Measurements from ENCODE around the gene PEX11A. TPM values are rescaled to one million over a fixed set of nuclear protein-coding genes. Genes with fewer than 3 reads are reported as not detected.
A peak's percentile ranks its signal among the peaks of the same experiment; 100 is the strongest.

Gene PEX11A
- total and polyA plus RNA-seq, 7 donors, result 11.1 to 18.6 (median 15.3) TPM

GRCh38 chr15:89669309-89669865, 21.2 kb downstream of the PEX11A start:
- H3K27ac ChIP-seq, result no peak overlapping the region
- H3K9me3 ChIP-seq, result no peaks in the 10 kb centered on the region
- intact Hi-C loops (cut with DNase I), result no loop called here
- 81 to 82% methylated on average over 9 of the region's 9 CpGs for WGBS, 2 donors
- no peak for TF ChIP-seq POLR2AphosphoS5 (IDR thresholded peaks at IDR 0.05)
- TF ChIP-seq CTCF (IDR thresholded peaks at IDR 0.05), result no peak
- TF ChIP-seq EP300 (IDR thresholded peaks at IDR 0.05), result no peak
- TF ChIP-seq POLR2A (IDR thresholded peaks at IDR 0.05), result no peak
- no peaks in the 10 kb centered on the region for H3K36me3 ChIP-seq
- no peak for DNase-seq
- no peak overlapping the region for H3K4me3 ChIP-seq
- H3K27me3 ChIP-seq, result no peaks in the 10 kb centered on the region
- H3K4me1 ChIP-seq, result peaks cover 0 to 23% (median 9%) of the 10 kb centered on the region in 4 donors

- DNase-seq, result no peak
- Histone ChIP-seq H3K27me3 (no peaks in the 10 kb centered on the region), H3K36me3 (no peaks in the 10 kb centered on the region), H3K4me3 (no peak overlapping the region), H3K27ac (no peak overlapping the region), H3K4me1 (peaks cover 0 to 23% (median 9%) of the 10 kb centered on the region in 4 donors), H3K9me3 (no peaks in the 10 kb centered on the region)
- WGBS, 2 donors, result 96 to 98% methylated on average over 3 of the region's 3 CpGs
- intact Hi-C loops (cut with DNase I), result no loop called here
- TF ChIP-seq POLR2A (IDR thresholded peaks at IDR 0.05) (no peak), CTCF (IDR thresholded peaks at IDR 0.05) (no peak), POLR2AphosphoS5 (IDR thresholded peaks at IDR 0.05) (no peak), EP300 (IDR thresholded peaks at IDR 0.05) (no peak)
Observed at GRCh38 chr15:89668171-89668570, 22.4 kb downstream of the PEX11A start.

- H3K27ac ChIP-seq, result no peak overlapping the region
- WGBS, 2 donors, result 91 to 96% methylated on average over 7 of the region's 7 CpGs
Observed at GRCh38 chr15:89667706-89667960, 22.9 kb downstream of the PEX11A start.

GRCh38 chr15:89666858-89667705, 23.5 kb downstream of the PEX11A start:
- TF ChIP-seq POLR2AphosphoS5 (IDR thresholded peaks at IDR 0.05), result no peak
- TF ChIP-seq POLR2A (IDR thresholded peaks at IDR 0.05), result no peak
- no peak for TF ChIP-seq CTCF (IDR thresholded peaks at IDR 0.05)
- no peak for TF ChIP-seq EP300 (IDR thresholded peaks at IDR 0.05)
- Histone ChIP-seq H3K4me1 (peaks cover 0 to 16% (median 6%) of the 10 kb centered on the region in 4 donors), H3K27me3 (no peaks in the 10 kb centered on the region), H3K4me3 (no peak overlapping the region), H3K36me3 (no peaks in the 10 kb centered on the region), H3K27ac (peak overlapping the region in 1 of 4 donors; percentile 81), H3K9me3 (no peaks in the 10 kb centered on the region)
- WGBS, 2 donors, result 79 to 86% methylated on average over 13 of the region's 13 CpGs
- peak; percentile 54 for DNase-seq
- intact Hi-C loops (cut with DNase I), result no loop called here

More at GRCh38 chr15:89667706-89667960, 22.9 kb downstream of the PEX11A start:
- H3K36me3 ChIP-seq, result no peaks in the 10 kb centered on the region
- no peak overlapping the region for H3K4me3 ChIP-seq
- TF ChIP-seq POLR2AphosphoS5 (IDR thresholded peaks at IDR 0.05) (no peak), POLR2A (IDR thresholded peaks at IDR 0.05) (no peak), EP300 (IDR thresholded peaks at IDR 0.05) (no peak), CTCF (IDR thresholded peaks at IDR 0.05) (no peak)
- no peaks in the 10 kb centered on the region for H3K9me3 ChIP-seq
- intact Hi-C loops (cut with DNase I), result no loop called here
- DNase-seq, result no peak
- H3K27me3 ChIP-seq, result no peaks in the 10 kb centered on the region
- peaks cover 0 to 22% (median 9%) of the 10 kb centered on the region in 4 donors for H3K4me1 ChIP-seq

All from sigmoid colon (tissue), 7 donors.